ENCODE measurements around the gene SUPT20H.

DNA sequence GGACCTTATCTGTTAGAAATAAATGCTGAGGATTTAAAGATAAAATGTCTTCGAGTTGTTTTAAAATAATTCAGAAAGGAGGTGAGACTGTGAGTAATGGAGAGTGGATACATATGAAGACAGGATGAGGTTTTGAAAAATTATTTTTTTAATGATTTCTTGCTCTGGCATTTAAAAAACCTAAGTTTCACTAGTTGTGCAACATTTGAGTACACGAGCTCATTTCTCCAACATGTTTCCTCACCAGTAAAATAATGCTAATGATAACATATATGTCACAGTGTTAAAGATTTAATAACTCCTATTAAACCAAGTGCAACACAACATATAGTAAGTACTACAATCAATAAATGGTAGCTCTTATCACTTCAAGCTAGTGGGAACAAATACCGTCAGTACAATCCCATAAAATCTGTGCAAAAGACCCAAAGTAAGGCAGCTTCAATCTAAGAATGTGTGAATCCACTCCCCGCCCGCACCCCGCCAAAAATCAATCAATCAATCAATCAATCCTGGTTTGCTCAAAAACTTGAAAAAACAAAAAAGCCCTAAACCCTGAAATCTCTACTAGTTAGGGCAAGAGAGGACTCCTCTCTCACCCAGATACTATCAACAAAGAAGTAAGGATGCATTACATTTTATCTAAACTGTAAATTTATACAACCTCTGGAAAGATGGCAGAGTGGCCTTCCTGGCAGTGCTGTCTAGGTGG, 61.6 kb downstream of the SUPT20H start:
- TF ChIP-seq POLR2A (IDR thresholded peaks at IDR 0.05; ENCODE audit: low read depth, low read length) (no peak), CTCF (conservative IDR thresholded peaks at IDR 0.05; ENCODE audit: low read depth, low read length) (no peak), RAD21 (IDR thresholded peaks at IDR 0.05; ENCODE audit: low read length) (no peak), FOS (IDR thresholded peaks at IDR 0.05; ENCODE audit: low read depth, low read length) (no peak), CHD1 (IDR thresholded peaks at IDR 0.05; ENCODE audit: low read depth, low read length) (no peak), RFX5 (IDR thresholded peaks at IDR 0.05; ENCODE audit: low read depth, low read length) (no peak), CEBPB (IDR thresholded peaks at IDR 0.05; ENCODE audit: low read depth, low read length) (peak; percentile 92), MXI1 (IDR thresholded peaks at IDR 0.05; ENCODE audit: borderline replicate concordance, low read depth, low read length) (no peak), SMC3 (IDR thresholded peaks at IDR 0.05; ENCODE audit: low read depth, low read length) (no peak), MAZ (IDR thresholded peaks at IDR 0.05; ENCODE audit: borderline replicate concordance, low read depth, low read length) (no peak)

Data from IMR-90 (cell line).